ENCODE results near the gene DLL4. TPM values are rescaled to one million over a fixed set of nuclear protein-coding genes. Genes with fewer than 3 reads are reported as not detected.

The DLL4 gene
- polyA plus RNA-seq, 1 donor from 2014 or later: not detected

GRCh38 chr15:40900256-40901052 is 28.7 kb upstream of the DLL4 start:
- Mint-ChIP-seq H3K36me3 (peaks cover 5% of the 10 kb centered on the region), H3K27me3 (no peaks in the 10 kb centered on the region), H3K4me3 (peak overlapping the region in 1 of 4 donors; percentile 26), H3K4me1 (peaks cover 18 to 28% (median 25%) of the 10 kb centered on the region in 3 donors), H3K27ac (peak overlapping the region in 2 of 3 donors; percentile 83 to 88), H3K9me3 (no peaks in the 10 kb centered on the region)

GRCh38 chr15:40901053-40901443 is 28.1 kb upstream of the DLL4 start:
- no peaks in the 10 kb centered on the region for H3K27me3 Mint-ChIP-seq
- no peaks in the 10 kb centered on the region for H3K9me3 Mint-ChIP-seq
- peaks cover 23 to 30% (median 26%) of the 10 kb centered on the region in 3 donors for H3K4me1 Mint-ChIP-seq
- H3K27ac Mint-ChIP-seq: peak overlapping the region in 2 of 3 donors; percentile 83 to 88
- no peak overlapping the region for H3K4me3 Mint-ChIP-seq
- H3K36me3 Mint-ChIP-seq: peaks cover 5% of the 10 kb centered on the region

GRCh38 chr15:40902605-40903561 is 26.3 kb upstream of the DLL4 start:
- Mint-ChIP-seq H3K4me1 (peaks cover 17 to 36% (median 30%) of the 10 kb centered on the region in 3 donors), H3K36me3 (peaks cover 5% of the 10 kb centered on the region), H3K27me3 (no peaks in the 10 kb centered on the region), H3K9me3 (no peaks in the 10 kb centered on the region), H3K4me3 (peak overlapping the region in 2 of 4 donors; percentile 69 to 70), H3K27ac (peak overlapping the region; percentile 86 to 96 (median 88))

- H3K36me3 Mint-ChIP-seq: peaks cover 5% of the 10 kb centered on the region
- no peaks in the 10 kb centered on the region for H3K27me3 Mint-ChIP-seq
- H3K27ac Mint-ChIP-seq: peak overlapping the region; percentile 92 to 99 (median 96)
- H3K9me3 Mint-ChIP-seq: no peaks in the 10 kb centered on the region
- H3K4me3 Mint-ChIP-seq: peak overlapping the region in 2 of 4 donors; percentile 54 to 93
- H3K4me1 Mint-ChIP-seq: peaks cover 17 to 36% (median 28%) of the 10 kb centered on the region in 3 donors
Observed at GRCh38 chr15:40904552-40905201, 24.5 kb upstream of the DLL4 start.

- Mint-ChIP-seq H3K27ac (peak overlapping the region; percentile 94 to 99 (median 96)), H3K4me1 (peaks cover 17 to 36% (median 26%) of the 10 kb centered on the region in 3 donors), H3K9me3 (no peaks in the 10 kb centered on the region), H3K27me3 (no peaks in the 10 kb centered on the region), H3K36me3 (peaks cover 3% of the 10 kb centered on the region), H3K4me3 (peak overlapping the region; percentile 84 to 93 (median 92))
Observed at GRCh38 chr15:40906091-40906990, 22.8 kb upstream of the DLL4 start.

GRCh38 chr15:40906991-40907802 is 21.9 kb upstream of the DLL4 start:
- H3K27ac Mint-ChIP-seq: peak overlapping the region; percentile 94 to 99 (median 96)
- H3K9me3 Mint-ChIP-seq: no peaks in the 10 kb centered on the region
- peaks cover 17 to 36% (median 26%) of the 10 kb centered on the region in 3 donors for H3K4me1 Mint-ChIP-seq
- H3K36me3 Mint-ChIP-seq: peaks cover 3% of the 10 kb centered on the region
- H3K27me3 Mint-ChIP-seq: no peaks in the 10 kb centered on the region
- H3K4me3 Mint-ChIP-seq: peak overlapping the region; percentile 84 to 93 (median 92)

- no peaks in the 10 kb centered on the region for H3K27me3 Mint-ChIP-seq
- H3K4me3 Mint-ChIP-seq: peak overlapping the region in 3 of 4 donors; percentile 45 to 93 (median 93)
- H3K36me3 Mint-ChIP-seq: peaks cover 2% of the 10 kb centered on the region
- peaks cover 17 to 30% (median 23%) of the 10 kb centered on the region in 3 donors for H3K4me1 Mint-ChIP-seq
- no peaks in the 10 kb centered on the region for H3K9me3 Mint-ChIP-seq
- H3K27ac Mint-ChIP-seq: peak overlapping the region; percentile 94 to 99 (median 96)
Observed at GRCh38 chr15:40908095-40908494, 21.0 kb upstream of the DLL4 start.

- H3K4me1 Mint-ChIP-seq: peaks cover 6 to 16% (median 13%) of the 10 kb centered on the region in 3 donors
- H3K4me3 Mint-ChIP-seq: peak overlapping the region in 1 of 4 donors; percentile 93
Observed at GRCh38 chr15:40909662-40910630, 19.2 kb upstream of the DLL4 start.

GRCh38 chr15:40911141-40911540 is 18.0 kb upstream of the DLL4 start:
- no peaks in the 10 kb centered on the region for H3K9me3 Mint-ChIP-seq
- no peaks in the 10 kb centered on the region for H3K27me3 Mint-ChIP-seq
- H3K36me3 Mint-ChIP-seq: no peaks in the 10 kb centered on the region
- H3K27ac Mint-ChIP-seq: peak overlapping the region in 1 of 3 donors; percentile 82
- H3K4me1 Mint-ChIP-seq: peaks cover 0 to 9% (median 9%) of the 10 kb centered on the region in 3 donors
- peak overlapping the region in 1 of 4 donors; percentile 50 for H3K4me3 Mint-ChIP-seq

More at GRCh38 chr15:40909662-40910630, 19.2 kb upstream of the DLL4 start:
- H3K36me3 Mint-ChIP-seq: no peaks in the 10 kb centered on the region
- no peaks in the 10 kb centered on the region for H3K9me3 Mint-ChIP-seq
- H3K27me3 Mint-ChIP-seq: no peaks in the 10 kb centered on the region
- H3K27ac Mint-ChIP-seq: peak overlapping the region; percentile 84 to 96 (median 86)

GRCh38 chr15:40911693-40912092 is 17.4 kb upstream of the DLL4 start:
- peak overlapping the region in 1 of 3 donors; percentile 82 for H3K27ac Mint-ChIP-seq
- H3K4me1 Mint-ChIP-seq: peaks cover 0 to 9% (median 9%) of the 10 kb centered on the region in 3 donors
- peaks cover 1% of the 10 kb centered on the region for H3K27me3 Mint-ChIP-seq
- H3K36me3 Mint-ChIP-seq: no peaks in the 10 kb centered on the region
- H3K9me3 Mint-ChIP-seq: no peaks in the 10 kb centered on the region
- peak overlapping the region in 1 of 4 donors; percentile 51 for H3K4me3 Mint-ChIP-seq

GRCh38 chr15:40912478-40912877 is 16.7 kb upstream of the DLL4 start:
- peak overlapping the region in 1 of 3 donors; percentile 63 for H3K27ac Mint-ChIP-seq

GRCh38 chr15:40914013-40914412 is 15.1 kb upstream of the DLL4 start:
- Mint-ChIP-seq H3K27me3 (peaks cover 1% of the 10 kb centered on the region), H3K9me3 (no peaks in the 10 kb centered on the region), H3K27ac (peak overlapping the region in 1 of 3 donors; percentile 35), H3K4me3 (no peak overlapping the region), H3K36me3 (no peaks in the 10 kb centered on the region), H3K4me1 (peaks cover 0 to 3% (median 2%) of the 10 kb centered on the region in 3 donors)

More at GRCh38 chr15:40912478-40912877, 16.7 kb upstream of the DLL4 start:
- no peaks in the 10 kb centered on the region for H3K9me3 Mint-ChIP-seq
- peaks cover 1% of the 10 kb centered on the region for H3K27me3 Mint-ChIP-seq
- H3K36me3 Mint-ChIP-seq: no peaks in the 10 kb centered on the region
- H3K4me1 Mint-ChIP-seq: peaks cover 0 to 6% (median 5%) of the 10 kb centered on the region in 3 donors
- H3K4me3 Mint-ChIP-seq: no peak overlapping the region

Data from IgD-negative memory B cell (primary cell).